WTC11 (cell line): ENCODE results near the gene VSIG10L2.

Experiments
- CREM ChIP-seq: sonication (generic); formaldehyde crosslinking; IDR thresholded peaks from 2 replicates; pipeline ENCODE4 v1.8.1; 2022; ENCODE audit warnings: mild to moderate bottlenecking, missing genetic modification reagents, moderate library complexity
- ELF4 ChIP-seq: sonication (generic); formaldehyde crosslinking; IDR thresholded peaks from 2 replicates; pipeline ENCODE4 v1.8.1; 2022; ENCODE audit warnings: low read depth, mild to moderate bottlenecking, moderate library complexity, missing genetic modification reagents
- MAX ChIP-seq: sonication (generic); formaldehyde crosslinking; IDR thresholded peaks from 2 replicates; pipeline ENCODE4 v1.8.0; 2022; ENCODE audit warnings: mild to moderate bottlenecking, missing genetic modification reagents
- TF ChIP-seq, protein P1 (sequence below): sonication (generic); formaldehyde crosslinking; IDR thresholded peaks from 2 replicates; pipeline ENCODE4 v1.8.0; 2022; ENCODE audit warnings: mild to moderate bottlenecking, missing genetic modification reagents

GRCh38 chr11:125979511-125979910 lies 33.7 kb downstream of the VSIG10L2 start:
- TF ChIP-seq ELF4 (CRISPR knock-in tag): no peak
- TF ChIP-seq MAX (CRISPR knock-in tag): no peak
- no peak for TF ChIP-seq CREM (CRISPR knock-in tag)
- TF ChIP-seq, protein P1, sequence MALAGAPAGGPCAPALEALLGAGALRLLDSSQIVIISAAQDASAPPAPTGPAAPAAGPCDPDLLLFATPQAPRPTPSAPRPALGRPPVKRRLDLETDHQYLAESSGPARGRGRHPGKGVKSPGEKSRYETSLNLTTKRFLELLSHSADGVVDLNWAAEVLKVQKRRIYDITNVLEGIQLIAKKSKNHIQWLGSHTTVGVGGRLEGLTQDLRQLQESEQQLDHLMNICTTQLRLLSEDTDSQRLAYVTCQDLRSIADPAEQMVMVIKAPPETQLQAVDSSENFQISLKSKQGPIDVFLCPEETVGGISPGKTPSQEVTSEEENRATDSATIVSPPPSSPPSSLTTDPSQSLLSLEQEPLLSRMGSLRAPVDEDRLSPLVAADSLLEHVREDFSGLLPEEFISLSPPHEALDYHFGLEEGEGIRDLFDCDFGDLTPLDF (CRISPR knock-in tag): no peak
